ENCODE data around the gene ZBTB39.

ZBTB39 gene

DNA sequence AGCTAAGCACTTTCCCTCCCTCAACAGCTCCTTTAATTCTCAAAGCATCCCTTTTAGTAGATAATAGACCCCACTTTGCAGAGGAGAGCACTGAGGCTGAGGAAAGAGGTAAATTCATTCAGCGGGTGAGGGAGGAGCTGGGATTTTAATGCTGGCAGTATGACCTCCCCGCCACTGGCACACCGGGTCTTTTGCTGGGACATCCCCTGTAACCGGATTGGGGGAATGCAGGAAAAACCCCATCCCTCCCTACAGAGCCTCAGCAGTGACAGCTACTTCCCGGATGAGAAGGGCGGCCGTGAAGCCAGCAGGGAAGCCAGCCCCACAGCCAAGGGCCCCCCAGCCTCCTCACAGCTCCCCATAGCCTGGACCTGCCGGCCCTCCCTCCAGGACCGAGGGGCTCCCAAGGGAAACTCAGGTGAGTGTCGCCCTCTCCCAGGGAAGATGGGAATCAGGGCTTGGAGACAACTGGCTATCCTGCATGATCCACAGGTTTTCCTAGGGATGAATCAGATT lies 12.1 kb downstream of the ZBTB39 start:
- H3K36me3 Mint-ChIP-seq (ENCODE audit: low read depth): peaks cover 16% of the 10 kb centered on the region
- no peaks in the 10 kb centered on the region for H3K27me3 Mint-ChIP-seq (ENCODE audit: low read depth)
- H3K4me3 Mint-ChIP-seq: no peak overlapping the region
- H3K9me3 Mint-ChIP-seq: no peaks in the 10 kb centered on the region
- TF ChIP-seq CTCF (IDR thresholded peaks at IDR 0.05; ENCODE audit: unreplicated experiment in 3 of 3): no peak
- H3K4me1 Mint-ChIP-seq: peaks cover 35% of the 10 kb centered on the region
- H3K27ac Mint-ChIP-seq: no peak overlapping the region

DNA sequence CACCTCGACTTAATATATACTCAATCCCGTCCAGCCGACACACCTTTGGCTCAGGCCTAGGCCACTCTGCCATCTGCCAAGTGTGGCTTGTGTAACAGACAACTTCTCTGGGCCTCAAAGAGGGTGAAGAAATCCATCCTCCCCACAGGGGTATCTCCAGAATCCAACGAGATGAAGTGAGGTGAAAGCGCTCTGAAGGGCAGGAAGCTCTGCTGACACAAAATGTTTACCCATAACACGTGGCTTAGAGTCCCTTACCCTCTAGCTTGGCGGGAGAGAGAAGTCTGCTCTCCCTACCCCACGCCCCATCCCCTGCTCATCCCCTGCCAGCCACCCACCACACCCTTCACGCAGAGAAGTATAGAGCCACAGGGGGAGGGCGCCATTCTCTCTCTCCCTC lies 13.0 kb downstream of the ZBTB39 start:
- TF ChIP-seq CTCF (IDR thresholded peaks at IDR 0.05; ENCODE audit: unreplicated experiment in 3 of 3): no peak
- Mint-ChIP-seq H3K27ac (no peak overlapping the region), H3K9me3 (no peaks in the 10 kb centered on the region), H3K4me1 (peaks cover 42% of the 10 kb centered on the region), H3K27me3 (ENCODE audit: low read depth) (no peaks in the 10 kb centered on the region), H3K4me3 (no peak overlapping the region), H3K36me3 (ENCODE audit: low read depth) (peaks cover 8% of the 10 kb centered on the region)

GRCh38 chr12:56991319-56992246 lies 14.8 kb downstream of the ZBTB39 start:
- Mint-ChIP-seq H3K27ac (peak overlapping the region in 1 of 3 experiments; percentile 19), H3K4me1 (peaks cover 36% of the 10 kb centered on the region), H3K36me3 (ENCODE audit: low read depth) (peaks cover 8% of the 10 kb centered on the region), H3K9me3 (no peaks in the 10 kb centered on the region), H3K4me3 (no peak overlapping the region), H3K27me3 (ENCODE audit: low read depth) (no peaks in the 10 kb centered on the region)
- TF ChIP-seq CTCF (IDR thresholded peaks at IDR 0.05; ENCODE audit: unreplicated experiment in 3 of 3): no peak

GRCh38 chr12:56990648-56991318 lies 15.6 kb downstream of the ZBTB39 start:
- Mint-ChIP-seq H3K4me3 (no peak overlapping the region), H3K9me3 (no peaks in the 10 kb centered on the region), H3K4me1 (peaks cover 32% of the 10 kb centered on the region)

GRCh38 chr12:56989861-56990610 lies 16.3 kb downstream of the ZBTB39 start:
- Mint-ChIP-seq H3K27ac (no peak overlapping the region), H3K4me1 (peaks cover 32% of the 10 kb centered on the region), H3K4me3 (no peak overlapping the region), H3K9me3 (no peaks in the 10 kb centered on the region), H3K36me3 (ENCODE audit: low read depth) (no peaks in the 10 kb centered on the region), H3K27me3 (ENCODE audit: low read depth) (no peaks in the 10 kb centered on the region)
- TF ChIP-seq CTCF (IDR thresholded peaks at IDR 0.05; ENCODE audit: unreplicated experiment in 3 of 3): no peak

More at GRCh38 chr12:56990648-56991318, 15.6 kb downstream of the ZBTB39 start:
- H3K36me3 Mint-ChIP-seq (ENCODE audit: low read depth): peaks cover 2% of the 10 kb centered on the region
- TF ChIP-seq CTCF (IDR thresholded peaks at IDR 0.05; ENCODE audit: unreplicated experiment in 3 of 3): no peak
- H3K27ac Mint-ChIP-seq: peak overlapping the region in 1 of 3 experiments; percentile 19
- H3K27me3 Mint-ChIP-seq (ENCODE audit: low read depth): no peaks in the 10 kb centered on the region

All from nephron (organoid).